NCI-H446 (cell line): ENCODE measurements around the gene BMPER.

ENCODE experiments used
- DNase-seq, 2 experiments: peaks; one replicate each; lab custom pipeline; 2025; lab: John Stamatoyannopoulos, UW

BMPER gene

DNA sequence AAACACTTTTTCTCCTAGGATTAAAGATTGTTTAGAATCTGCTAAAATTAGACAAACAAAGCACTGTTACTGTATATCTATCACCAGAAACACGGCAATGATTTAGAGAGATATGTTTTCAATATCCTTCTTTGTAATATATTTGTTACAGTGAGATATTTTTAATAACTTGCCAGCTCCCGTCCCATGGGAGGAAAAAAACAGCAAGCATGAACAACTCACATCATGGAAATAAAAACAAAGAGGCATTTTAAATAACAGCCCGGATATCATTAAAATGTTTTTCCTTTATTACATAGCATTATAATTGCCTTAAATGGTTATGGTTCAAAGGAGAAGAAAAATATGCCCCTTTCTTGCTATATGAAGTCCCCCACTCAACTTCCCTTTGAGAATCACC lies 272.1 kb downstream of the BMPER start:
- DNase-seq: no peak

DNA sequence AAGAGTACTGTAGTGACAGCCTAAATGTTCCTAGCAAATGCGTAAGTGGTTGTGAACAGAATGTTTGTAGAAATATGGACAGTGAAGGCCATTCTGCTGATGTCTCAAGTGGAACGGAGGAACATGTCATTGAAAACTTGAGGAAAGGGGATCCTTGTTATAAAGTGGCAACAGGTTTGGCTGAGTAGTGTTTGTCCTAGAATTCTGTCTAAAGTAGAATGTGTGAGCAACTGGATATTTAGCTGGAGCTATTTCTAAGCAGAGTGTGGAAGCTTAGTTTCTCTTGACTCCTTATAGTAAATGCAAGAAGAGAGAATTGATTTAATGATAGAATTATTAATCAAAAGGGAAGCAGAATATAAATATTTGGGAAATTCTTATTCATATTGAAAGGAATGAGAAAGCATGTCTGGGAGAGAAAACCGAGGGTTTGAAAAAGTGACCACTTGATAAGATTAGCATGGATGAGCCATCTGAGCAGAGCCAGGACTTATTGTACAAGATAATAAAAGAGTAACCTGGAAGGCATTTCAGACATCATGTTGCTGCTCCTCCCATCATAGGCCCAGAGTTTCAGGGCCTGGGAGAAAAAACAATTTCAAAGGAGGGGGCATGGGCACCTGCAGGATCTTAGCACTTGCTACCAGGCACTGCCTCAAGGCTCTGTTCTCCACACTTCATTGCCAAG lies 276.1 kb downstream of the BMPER start:
- DNase-seq: no peak

GRCh38 chr7:34184466-34184865 lies 279.1 kb downstream of the BMPER start:
- DNase-seq: no peak

DNA sequence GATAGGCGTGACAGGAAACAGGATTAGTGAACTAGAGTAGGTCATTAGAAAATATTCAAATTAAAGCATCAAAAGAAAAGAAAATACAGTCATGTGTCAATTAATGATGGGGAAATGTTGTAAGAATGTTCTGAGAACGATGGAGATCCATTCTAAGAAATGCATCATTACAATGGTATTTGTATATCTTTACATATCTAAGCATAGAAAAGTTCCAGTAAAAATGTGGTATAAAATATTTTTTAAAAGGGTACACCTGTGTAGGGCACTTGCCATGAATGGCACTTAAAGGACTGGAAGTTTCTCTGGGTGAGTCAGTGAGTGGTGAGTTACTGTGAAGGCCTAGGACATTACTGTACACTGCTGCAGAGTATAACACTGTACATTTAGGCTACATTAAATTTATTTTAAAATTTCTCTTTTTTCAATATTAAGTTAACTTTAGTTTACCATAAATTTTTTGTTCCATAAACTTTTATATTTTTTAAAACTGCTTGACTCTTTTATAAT lies 282.5 kb downstream of the BMPER start:
- no peak for DNase-seq

DNA sequence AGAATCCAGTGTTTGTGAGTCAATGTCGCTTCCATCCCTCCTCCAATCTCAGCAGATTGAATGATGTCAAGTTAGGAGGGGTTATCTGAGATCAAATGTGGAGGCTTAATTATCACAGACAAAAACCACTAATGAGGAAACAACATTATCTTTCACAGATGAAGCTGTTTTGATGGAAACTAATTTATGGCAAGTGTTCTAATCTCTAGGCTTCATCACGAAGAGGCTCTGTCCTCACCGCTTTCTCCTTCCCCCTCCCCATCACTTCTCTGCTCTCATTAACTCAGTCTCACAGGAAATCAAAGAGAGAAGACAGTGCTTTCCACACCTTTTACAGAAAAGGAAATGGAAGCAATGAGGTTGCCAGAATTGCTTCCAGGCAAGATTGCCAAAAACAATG lies 283.7 kb downstream of the BMPER start:
- no peak for DNase-seq

- DNase-seq: peak; percentile 1 to 30
Observed at GRCh38 chr7:34190299-34190698, 285.0 kb downstream of the BMPER start.

DNA sequence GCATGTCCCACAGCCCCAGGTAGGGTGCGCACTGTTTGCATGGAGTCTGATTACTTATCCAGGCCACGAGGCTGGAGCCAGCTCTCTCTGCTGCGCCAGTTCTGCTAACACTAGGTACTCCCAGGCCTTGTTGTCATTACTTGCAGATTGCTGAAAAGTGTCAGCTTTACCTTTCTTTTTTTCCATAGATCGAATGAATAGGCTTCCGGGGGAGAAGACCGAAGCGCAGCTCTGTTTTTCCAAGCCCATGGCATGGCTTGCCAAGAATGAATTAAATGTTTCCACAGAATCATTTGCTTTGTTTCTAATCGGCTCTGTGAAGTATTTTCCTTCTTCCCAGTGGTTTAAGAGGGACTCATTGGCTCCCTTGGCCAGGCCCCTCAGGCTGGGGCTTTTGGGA lies 285.8 kb downstream of the BMPER start:
- DNase-seq: no peak

DNA sequence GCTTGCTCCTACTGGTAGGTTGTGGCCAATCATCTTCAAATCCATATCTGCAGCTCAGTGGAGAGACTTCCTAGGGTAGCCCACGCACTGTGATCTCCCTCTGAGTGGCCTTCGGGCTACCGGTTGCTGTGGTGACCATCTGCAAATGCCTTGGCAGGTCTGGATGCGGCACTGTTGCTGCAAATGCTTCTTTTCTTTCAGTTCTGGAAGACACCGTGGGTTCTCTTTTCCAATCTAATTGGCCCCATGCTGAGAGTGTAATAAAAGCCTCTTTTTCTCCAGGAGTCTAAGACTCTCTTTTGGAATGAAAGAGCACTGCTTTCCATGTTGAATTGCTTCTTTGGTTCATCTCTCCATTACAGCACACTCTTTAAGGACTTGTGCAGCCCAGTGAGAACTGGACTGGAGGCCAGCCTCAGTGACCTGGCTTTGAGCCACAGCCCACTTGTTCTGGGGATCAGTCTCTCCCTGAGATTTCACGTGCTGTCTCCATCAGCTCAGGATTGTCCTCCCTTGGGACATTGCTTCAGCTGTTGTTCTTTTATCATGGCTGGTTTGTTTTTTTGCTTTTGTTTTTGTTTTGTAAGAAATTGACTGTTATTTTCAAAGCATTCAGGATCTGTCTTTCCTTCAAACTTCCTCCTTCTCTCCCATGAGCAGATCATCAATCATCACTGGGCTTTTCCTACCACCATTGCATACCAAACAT lies 286.6 kb downstream of the BMPER start:
- peak in 1 of 2 experiments; percentile 22 for DNase-seq

DNA sequence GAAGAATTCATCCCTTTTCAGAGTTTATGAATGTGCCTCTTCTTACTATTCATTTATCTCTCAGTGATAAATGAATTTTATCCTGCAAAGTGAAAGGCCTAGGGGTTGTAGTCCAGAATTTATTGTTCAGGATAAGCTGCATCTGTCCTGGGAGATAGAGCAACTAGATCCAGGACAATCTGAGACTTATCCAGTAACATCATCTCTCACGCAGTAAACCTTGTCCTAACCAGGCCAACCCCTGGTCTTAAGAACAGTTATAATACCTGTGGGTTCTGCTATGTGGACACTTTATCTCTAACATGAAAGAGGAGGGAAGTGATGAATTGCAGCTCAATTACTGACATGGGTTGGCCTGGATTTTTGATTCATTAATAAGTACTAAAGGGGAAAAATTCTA lies 287.6 kb downstream of the BMPER start:
- DNase-seq: no peak

DNA sequence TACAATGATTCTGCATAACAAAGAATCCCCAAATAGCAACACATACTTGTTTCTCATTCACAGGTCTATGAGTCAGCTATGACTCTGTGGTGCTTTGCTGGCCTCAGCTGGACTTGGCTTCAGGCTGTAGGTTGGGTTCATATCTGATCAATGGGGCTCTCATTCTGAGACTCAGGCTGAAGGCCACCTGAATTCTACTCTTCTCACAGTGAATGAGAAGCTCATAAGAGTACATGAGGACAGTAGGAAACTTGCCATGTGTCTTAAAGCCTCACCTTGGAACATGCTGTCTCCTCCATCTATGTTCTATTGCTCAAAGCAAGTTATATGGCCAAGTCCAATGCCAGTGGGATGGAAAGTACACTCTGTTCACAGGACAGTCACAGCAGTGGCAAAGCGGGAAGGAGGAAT lies 292.9 kb downstream of the BMPER start:
- no peak for DNase-seq
